GM04504 (cell line): Measurements from ENCODE around the gene FUBP3.
A peak's percentile ranks its signal among the peaks of the same experiment; 100 is the strongest.
"Not testable (repeated sequence)": the region's sequence is repeated elsewhere in the genome, so short reads cannot be mapped to it uniquely, and the experiment has no call there.

ENCODE experiments used
- DNase-seq: peaks from one replicate; pipeline ENCODE4 v3.0.0-alpha.2; 2012; ENCODE audit warnings: low read depth

Gene FUBP3

DNA sequence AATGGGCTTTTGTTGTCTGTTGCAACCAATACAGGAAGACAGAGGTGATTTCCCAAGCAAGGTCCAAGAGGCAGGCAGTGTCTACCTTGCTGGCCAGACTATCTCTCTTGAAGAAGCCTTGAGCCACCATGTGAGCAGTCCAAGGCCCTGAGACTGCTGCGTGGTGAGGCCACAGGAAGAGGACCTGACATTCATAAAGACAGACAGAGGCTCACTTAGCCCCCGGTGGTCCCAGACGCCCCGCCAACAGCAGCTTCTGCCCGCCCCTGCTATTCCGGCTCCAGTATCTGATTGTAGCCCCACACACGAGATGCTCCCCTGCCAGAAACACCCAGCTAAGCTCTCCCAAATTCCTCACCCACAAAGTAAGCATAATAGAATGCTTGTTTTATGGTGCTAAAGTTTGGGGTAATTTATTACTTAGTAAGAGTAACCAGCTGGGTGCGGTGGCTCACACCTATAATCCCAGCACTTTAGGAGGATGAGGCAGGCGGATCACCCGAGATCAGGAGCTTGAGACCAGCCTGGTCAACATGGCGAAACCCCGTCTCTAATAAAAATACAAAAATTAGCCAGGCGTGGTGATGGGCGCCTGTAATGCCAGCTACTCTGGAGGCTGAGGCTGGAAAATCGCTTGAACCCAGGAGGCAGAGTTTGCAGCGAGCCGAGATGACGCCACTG is 22.8 kb upstream of the FUBP3 start:
- DNase-seq: no peak

DNA sequence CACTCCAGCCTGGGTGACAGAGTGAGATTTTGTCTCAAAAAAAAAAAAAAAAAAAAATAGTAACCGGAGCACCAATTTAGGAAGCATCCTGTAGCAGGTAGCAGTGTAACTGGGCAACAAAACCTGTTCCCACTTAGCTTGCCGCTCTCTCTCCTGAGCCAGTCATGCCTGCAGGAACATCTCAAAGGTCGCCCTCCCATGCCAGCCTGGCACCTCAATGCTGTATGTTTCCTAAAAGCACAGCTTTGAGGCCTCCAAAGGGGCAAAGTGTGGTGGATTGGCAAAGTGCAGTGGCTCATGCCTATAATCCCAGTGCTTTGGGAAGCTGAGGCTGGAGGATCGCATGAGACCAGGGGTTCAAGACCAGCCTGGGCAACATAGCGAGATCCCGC is 22.3 kb upstream of the FUBP3 start:
- DNase-seq: no peak

DNA sequence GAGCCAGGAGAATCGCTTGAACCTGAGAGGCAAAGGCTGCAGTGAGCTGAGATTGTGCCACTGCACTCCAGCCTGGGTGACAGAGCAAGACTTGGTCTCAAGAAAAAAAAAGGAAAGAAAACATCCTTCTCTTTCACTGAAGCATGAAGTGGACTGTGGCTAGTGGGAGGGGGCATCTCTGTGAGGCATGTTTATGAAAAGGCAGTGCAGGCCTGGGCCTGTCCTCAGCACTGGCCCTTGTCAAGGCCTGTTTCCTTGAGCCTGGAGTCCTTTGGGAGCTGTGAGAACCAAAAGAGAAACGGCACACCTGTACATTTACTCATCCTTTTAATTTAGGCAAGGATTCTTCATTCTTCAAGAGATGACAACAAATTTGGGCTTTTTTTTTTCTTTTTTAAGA is 18.3 kb upstream of the FUBP3 start:
- no peak for DNase-seq

DNA sequence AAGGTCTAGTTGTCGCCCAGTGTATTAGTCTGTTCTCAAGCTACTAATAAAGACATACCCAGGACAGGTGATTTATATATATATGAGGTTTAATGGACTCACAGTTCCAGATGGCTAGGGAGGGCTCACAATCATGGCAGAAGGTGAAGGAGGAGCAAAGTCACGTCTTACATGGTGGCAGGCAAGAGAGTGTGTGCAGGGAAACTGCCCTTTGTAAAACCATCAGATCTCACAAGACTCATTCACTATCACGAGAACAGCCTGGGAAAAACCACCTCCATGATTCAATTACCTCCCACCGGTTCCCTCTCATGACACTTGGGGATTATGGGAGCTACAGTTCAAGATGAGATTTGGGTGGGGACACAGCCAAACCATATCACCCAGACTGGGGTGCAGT is 16.9 kb upstream of the FUBP3 start:
- not testable (repeated sequence) for DNase-seq

DNA sequence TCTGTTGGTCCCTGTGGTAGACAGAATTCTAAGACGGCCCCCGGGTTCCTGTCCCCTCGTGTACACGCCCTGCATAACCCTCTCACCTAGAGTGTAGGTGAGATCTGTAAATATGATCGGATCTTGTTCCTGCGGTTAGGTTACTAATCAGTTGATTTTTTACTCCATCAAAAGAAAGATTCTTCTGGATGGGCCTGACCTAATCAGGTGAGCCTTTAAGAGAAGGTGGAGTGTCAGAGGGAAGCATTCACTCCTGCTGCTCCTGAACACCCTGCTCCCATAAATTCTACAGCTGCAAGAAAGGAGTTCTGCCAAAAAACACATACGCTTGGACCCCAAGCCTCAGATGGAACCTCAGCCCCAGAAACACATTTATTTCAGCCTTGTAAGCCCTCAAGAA is 15.6 kb upstream of the FUBP3 start:
- no peak for DNase-seq

DNA sequence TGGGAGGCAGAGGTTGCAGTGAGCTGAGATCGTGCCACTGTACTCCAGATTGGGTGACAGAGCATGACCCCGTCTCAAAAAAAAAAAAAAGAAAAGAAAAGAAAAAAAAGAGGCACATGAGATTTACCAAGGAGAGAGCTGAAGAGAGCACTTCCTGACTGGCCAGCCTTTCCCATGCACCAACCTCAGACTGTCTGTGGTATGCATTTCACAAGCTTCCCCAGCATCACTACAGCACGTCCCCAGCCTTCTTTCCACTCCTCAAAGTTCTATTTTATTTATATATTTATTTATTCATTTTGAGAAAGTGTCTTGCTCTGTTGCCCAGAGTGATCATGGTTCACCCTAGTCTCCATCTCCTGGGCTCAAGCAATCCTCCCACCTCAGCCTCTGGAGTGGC is 13.6 kb upstream of the FUBP3 start:
- DNase-seq: no peak

DNA sequence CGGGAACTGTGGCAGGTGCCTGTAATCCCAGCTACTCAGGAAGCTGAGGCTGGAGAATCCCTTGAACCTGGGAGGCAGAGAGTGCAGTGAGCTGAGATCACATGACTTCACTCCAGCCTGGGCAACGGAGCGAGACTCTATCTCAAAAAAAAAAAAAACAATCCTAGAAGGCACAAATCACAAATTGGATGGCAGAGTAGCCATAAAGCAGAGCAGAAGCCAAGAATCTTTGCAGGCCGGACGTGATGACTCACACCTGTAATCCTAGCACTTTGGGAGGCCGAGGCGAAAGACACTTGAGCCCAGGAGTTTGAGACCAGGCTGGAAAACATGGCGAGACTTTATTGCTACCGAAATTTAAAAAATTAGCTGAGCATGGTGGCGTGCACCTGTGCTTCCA is 9.2 kb upstream of the FUBP3 start:
- peak; percentile 10 for DNase-seq

DNA sequence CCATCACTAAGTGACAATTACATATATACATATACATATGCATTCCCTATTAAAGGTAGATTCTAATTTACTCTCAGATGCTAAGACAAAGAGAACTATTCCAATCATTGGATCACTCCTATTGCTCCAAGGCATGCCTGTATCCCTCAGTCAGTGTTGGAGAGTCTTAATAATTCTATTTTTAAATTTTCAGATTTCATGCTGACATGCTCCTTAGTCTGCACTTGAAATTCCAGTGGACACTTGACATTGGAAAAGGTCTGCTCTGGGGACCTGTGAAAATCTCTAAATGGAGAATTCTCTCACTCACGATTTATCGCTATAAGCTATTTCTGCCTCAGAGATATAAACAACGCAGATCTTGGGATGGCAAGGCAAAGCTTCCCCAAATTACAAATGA is 3.9 kb upstream of the FUBP3 start:
- no peak for DNase-seq

DNA sequence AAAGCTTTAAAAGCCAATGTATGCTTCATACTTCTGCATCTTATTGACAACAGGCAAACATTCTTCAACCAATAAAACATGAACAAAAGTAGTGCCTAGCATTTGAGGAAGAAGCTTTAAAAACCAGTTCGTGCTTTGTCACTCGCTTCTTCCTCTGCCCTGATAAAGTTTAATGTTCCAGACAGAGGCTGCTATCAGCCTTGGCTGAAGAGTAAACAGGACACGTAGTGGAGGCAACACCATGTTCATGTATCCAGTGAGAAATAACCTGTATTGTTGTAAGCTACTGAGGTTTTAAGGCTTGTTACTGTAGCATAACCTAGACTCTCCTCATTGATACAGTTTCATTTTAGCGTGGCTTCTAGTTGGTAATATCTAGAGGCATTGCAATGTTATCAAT is 3.2 kb upstream of the FUBP3 start:
- no peak for DNase-seq

DNA sequence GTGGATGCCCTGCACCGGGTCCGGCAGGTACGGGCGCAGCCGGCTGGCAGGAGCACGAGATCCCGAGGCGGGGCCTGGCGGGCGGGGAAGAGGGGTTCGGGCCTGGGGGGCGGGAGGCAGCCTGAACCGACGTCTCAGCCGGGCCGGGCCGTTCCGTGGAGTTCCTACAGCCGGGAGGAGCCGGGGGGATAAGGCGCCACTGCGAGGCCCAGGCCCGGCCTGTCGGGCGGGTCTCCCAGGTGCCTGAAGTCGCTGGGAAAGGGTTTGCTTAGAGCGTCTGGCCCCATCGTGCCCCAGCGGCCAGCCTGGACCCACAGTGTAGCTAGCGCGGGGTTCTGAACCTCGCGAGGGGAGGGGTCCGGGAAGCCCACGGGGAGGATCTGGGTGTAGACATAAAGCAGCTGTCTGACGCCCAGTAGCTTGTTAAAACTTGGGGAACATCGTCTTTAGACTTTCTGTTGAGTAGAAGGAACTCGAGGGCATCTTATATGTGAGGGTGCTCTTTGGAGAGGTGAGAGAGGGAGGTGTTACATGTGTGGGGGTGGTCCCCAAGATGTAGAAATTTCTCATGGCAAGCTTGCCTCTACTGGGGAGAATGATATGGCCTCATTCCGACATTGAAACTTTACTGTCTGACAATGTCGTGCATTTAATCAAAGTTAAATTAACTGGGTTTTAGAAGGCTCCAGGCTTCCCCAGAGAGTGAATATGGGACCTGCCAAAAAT is 524 bp downstream of the FUBP3 start:
- no peak for DNase-seq

DNA sequence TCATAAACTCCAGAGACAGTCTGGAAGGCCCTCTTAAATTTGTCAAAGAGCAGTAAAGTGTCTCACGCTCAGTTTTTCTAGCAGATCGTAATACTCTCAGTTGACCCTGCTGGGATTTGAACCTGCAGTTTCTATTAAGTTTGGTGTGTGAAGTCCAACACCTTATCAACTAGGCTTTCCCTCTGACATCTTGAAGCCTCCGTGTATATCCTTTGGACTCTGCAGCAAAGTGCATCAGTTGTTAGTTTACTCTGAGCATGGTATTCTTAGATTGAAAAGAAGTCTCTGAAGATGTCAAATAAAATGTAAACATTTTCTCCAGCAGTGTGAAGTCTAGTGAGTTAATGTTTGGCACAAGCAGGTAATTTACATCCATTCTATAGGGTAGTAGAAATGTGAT is 2.4 kb downstream of the FUBP3 start:
- no peak for DNase-seq

DNA sequence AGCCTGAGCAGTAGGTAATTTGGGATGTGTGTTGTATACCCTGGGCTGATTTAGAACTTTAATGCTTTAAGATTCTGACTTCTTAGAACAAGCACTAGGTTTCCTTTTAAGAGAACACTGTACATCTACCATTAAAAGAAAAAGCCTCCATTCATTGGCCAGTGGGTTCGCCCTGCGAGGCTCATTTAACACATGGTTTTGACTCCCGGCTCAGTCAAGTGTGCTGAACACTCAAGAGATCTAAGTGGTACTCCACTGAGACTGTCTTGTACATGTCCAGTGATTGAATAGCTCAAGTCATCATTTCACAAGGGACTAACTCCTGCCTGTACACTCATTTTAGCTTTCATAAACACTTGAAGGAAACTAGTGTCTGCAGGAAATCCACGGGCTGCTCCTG is 3.9 kb downstream of the FUBP3 start:
- no peak for DNase-seq

DNA sequence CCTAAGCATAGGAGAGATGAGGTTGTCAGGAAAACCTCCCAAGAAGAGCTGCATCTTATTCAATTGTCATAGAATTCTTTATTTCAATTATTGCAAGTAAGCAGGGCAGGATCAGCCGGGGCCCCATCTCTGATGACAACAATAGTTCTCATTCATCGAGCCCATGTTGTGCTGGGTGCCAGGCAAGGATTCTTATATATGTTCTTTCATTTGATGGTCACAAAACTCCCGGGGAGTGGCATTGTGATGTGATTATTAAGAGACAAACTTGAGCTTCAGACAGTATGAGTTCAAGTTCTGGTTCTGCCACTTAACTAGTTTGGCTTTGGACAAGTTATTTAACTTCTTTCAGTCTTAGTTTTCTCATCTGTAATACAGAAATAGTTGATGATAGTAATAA is 8.5 kb downstream of the FUBP3 start:
- no peak for DNase-seq

DNA sequence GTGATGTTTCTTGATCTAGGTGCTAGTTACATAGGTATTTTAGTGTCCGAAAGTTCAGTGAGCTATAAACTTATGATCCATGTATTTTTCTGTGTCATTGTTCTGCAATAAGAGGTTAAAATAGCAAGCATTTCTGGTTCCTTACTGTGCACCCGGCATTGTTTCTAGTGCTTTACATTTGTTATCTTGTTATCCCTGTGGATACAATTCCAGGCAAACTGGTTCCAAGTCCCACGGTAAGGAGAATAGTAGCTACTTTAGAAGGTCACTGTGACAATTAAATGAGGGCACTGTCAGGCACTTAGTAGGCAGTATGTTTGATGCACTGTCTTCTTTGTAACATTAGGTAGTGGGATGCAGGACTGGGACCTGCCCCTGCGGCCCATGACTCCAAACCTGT is 9.0 kb downstream of the FUBP3 start:
- DNase-seq: no peak

DNA sequence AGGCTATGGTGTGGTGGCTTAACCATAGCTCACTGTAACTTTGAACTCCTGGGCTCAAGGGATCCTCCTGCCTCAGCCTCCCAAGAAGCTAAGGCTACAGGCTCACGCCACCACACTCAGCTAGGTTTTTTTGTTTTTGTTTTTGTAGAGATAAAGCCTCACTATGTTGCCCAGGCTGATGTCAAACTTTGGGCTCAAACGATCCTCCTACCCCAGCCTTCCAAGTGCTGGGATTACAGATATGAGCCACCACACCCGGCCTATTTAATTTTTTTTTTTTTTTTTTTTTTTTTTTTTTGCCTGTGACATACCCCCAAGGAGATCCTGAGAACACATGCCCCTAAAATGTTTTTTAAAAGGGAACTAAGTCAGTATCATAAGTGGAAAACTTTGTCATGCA is 10.4 kb downstream of the FUBP3 start:
- DNase-seq: no peak

DNA sequence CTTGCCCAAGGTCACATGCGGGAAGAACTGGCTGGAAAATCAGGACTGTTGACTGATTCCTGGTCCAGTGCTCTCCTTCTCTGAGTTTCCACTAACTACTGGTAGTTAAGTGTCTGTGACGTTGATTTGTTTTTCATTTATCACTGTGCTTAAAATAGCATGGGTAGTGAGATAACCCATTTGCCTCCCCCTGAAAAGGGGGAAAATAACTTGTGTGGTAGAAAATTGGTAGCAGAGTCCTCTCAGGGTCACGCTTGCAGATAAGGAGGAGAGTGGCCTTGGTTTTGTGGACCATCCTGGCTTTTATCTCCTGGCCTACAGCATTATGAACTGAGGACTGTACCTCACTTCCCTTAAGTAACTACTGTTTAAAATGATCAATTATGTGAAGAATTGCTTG is 10.9 kb downstream of the FUBP3 start:
- DNase-seq: no peak

DNA sequence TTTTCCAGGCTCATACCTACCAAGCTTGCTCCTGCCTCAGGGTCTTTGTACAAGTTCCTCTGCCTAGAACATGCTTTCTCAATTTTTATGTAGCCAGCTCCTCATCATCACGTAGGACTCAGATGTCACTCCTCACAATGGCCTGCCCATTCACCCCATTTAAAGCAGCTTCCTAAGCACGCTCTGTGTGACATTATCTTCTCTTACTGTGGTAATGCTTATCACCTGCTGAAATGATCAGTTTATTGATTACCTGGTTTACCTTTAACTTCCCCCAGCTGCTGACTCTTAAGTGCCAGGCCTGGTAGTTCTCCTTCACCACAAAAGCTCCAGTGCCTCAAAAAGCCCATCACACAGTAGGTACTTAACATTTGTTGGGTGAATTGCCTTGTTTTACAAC is 13.6 kb downstream of the FUBP3 start:
- DNase-seq: no peak

DNA sequence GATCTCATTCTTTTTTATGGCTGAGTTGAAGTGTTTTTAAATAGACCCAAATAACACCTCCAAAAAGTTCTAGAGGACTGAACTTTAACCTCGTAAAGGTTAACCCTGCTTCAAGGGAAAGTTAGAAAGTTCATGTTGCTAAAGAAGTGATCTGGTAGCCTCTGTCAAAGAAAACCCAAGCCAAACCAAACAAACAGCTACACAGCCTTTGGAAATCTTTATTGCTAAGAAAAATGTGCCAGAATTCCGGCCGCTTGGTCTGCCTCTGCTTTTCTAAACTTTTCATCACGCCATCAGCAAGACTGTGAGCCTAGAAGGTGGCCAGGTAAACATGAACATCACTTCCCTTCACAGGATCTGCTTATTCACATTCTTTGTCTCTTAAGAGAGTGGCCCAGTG is 17.9 kb downstream of the FUBP3 start:
- DNase-seq: no peak

DNA sequence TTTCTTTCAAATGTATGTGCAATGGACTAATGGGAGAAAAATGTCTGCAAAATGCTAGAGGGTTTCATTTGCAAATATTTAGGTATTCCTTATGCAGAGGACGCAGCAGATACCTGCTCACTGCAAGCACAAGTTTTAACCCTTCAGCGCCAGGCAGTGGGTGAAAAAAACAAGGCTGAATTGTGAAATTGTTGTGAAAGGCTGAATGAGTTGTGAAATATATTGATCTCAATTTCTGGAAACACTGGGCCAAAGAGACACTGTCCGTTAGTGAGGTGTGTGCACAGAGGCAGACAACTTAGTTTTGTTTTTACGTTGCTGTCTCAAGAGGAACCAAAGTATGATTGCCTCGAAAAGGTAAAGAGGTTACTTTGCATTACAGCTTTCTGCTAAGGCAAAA is 18.8 kb downstream of the FUBP3 start:
- DNase-seq: no peak

DNA sequence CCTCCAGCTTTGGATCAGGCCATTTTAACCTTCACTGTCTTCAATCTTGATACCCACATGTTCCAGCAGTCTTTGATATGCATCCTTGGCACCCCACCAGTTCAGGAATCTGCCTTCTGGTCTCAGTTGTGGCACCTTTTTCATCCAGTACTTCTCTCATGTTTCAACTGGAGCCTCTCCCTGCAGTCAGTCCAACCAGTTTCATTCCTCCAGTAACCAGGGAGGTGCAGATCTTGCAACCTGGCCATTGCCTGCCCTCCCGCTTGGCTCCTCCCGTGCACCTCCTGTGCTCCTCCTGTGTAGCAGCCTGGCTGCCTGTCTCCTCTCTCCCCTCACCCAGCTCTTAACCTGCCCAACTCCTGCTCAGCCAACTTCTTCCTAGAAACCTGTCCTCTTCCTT is 20.2 kb downstream of the FUBP3 start:
- no peak for DNase-seq

DNA sequence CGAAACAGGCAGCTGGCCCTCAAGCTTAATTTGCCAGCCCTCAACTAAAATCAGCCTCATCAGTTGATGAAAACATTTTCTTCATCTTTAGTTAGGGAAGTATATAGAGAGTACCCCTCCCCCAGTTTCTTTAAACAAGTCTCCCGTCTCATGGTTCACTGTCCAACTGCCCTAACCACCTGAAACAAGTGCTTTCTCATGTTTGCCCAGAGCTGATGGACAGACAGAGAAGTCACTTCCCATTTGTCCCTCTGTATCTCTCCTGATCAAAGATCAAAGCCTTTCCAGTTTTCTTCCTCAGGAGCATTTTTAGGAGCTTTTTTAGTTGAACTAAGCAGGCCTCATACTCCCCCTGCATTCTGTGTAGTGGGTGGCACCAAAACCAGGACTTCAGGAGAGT is 21.7 kb downstream of the FUBP3 start:
- no peak for DNase-seq

DNA sequence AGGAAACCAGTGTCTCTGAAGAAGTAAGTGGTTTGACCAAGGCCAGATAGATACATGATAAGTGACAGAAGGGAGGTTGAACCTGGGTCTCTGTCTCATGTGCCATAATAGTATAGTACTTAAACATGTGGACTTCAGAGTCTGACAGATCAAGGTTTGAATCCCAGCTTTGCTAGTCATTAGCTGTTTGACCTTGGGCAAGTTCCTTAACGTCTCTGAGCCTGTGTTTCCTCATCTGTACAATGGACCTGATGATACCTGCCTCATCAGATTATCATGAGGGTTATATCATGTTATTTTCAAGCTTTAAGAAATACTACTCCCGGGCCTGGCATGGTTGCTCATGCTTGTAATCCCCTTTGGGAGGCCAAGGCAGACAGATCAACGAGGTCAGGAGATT is 24.9 kb downstream of the FUBP3 start:
- no peak for DNase-seq

DNA sequence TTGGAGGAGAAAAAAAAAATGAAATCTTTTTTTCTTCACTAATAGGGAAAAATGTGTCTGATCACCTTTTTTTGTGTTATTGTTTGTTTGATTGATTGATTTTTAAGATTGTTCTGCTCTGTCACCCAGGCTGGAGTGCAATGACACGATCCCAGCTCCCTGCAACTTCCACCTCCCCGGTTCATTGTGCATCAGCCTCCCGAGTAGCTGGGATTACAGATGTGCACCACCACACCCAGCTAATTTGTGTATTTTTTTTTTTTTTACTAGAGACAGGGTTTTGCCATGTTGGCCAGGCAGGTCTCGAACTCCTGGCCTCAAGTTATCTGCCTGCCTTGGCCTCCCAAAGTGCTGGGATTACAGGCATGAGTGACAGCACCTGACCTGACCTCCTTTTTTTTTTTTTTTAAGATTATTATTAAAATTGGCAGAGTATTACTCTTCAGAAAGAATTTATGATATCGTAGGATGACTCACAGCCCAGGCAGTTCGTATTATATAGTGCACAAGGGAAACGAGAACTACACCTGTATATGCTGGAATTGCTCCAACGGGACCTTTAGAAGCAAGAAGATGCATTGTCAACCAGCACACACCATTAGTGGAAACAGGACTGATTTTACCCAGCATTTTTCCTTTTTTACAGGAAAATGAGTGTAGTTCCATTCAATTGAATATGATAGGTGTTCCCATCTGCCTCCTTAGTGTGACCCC is 27.7 kb downstream of the FUBP3 start:
- DNase-seq: no peak
